ENCODE measurements around the gene ZNF653. TPM values are rescaled to one million over a fixed set of nuclear protein-coding genes. Genes with fewer than 3 reads are reported as not detected.
"Not testable (repeated sequence)": the region's sequence is repeated elsewhere in the genome, so short reads cannot be mapped to it uniquely, and the experiment has no call there.

Gene ZNF653
- total RNA-seq, 2 donors from 2014 or later, result 7.5 to 10.4 TPM

DNA sequence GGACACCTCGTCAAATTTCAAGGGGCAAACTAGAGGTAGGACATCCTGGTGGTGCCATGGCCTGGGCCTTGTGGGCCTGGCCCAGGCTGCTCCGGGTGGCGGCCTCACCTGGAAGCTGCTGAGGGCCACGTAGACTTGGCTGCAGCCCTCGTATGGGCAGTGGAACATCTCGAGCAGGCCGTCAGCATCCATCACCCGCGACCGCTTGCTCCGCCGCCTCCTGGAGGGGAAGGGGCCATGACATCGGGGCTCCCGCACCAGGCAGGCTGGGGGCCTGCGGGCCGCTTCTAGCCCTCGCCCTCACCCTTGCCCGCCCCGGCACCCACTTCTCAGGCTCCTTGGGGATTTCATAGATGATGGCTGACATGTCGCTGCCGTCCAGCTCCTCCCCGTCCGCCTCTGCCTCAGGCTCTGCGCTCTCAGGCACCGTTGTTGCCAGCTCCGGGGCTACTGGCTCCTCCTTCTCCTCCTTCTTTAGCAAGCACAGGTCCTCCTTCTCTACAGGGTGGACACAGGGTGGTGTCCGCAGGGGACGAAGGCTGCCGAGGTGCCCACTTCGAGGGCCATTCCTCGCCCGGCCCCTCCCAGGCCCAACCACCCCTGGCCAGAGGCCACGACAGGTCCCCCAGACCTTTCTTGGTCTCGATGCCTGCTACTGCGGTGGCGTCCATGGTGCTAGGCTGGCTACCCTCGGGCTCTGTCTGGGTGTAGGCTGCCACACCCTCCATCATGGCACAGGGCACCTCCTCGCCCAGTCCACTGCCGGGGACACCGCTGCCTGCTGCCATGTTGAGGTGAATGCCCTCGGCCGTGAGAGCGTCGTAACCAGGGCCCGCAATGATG lies 18.8 kb downstream of the ZNF653 start:
- intact Hi-C loops (cut with DNase I, micrococcal nuclease), result loop anchor here in 1 of 2 donors (10.0 kb wide), 1 partner anchor 192 kb away; the partner anchor contains the start of gene TSPAN16
- DNase-seq (no peak), ATAC-seq (no peak)

DNA sequence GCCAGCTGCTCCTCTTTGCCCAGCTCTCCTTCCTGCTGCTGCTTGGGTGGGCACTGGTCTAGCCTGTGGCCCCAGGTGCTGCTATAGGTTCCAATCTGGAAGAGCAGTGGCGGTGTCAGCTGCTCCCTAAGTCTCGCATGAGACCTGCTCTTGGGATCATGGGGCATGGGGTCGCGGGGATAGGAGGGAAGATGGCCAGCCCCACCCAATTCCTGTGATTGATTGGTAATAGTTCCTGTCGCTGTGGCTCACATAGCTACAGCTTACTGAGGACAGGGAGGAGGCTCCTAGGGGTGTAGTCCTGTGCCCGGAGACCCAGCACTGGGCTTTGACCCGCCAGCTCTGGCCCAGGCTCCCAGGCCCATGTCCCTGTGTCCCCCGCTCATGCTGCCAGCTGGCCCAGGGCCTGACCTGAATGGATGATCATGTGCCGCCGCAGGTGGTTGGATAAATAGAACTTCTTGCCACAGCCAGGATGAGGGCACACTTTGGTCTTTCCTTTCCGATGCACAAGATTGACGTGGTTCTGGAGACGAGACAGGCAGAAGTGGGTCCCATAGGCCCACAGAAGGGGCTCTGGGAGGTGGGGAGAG lies 20.3 kb downstream of the ZNF653 start:
- intact Hi-C loops (cut with DNase I, micrococcal nuclease), result loop anchor here in 1 of 2 donors (10.0 kb wide), 1 partner anchor 191 kb away; the partner anchor contains the start of gene TSPAN16
- no peak for ATAC-seq
- no peak for DNase-seq

DNA sequence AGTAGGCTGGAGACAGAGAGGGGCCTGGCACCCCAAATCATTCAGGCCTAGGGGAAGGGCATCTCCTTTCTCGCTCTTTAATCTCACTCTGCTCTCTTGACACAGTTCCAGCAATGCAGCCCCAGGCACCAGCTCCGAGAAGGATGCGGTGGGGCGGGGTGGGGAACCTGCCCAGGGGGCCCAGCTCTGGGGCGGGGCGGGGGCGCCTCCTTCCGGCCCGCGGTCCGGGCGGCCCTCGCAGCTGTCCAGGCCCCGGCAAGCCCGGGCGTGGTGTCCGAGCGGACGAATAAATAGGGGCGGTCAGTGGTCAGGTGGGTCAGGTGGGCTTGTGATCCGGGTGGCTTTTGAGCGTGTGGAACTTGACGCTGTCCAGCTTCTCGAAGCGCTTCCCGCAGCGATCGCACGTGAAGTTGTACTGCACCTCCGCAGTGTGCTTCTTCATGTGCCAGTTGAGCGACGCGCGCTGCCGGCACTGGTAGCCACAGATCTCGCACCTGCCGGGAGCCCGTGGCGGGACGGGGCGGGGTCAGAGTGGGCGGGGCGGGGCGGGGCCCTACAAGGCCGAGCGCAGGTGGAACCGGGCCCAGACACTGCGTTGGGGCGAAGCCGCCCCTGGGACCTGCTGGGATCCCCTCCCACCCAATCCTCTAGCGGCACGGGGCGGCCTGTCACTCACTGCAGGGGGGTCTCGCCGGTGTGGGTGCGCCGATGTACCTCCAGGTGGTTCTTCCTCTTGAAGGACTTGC lies 22.1 kb downstream of the ZNF653 start:
- intact Hi-C loops (cut with DNase I, micrococcal nuclease), result loop anchor here in 1 of 2 donors (10.0 kb wide), 1 partner anchor 189 kb away; the partner anchor contains the start of gene TSPAN16

DNA sequence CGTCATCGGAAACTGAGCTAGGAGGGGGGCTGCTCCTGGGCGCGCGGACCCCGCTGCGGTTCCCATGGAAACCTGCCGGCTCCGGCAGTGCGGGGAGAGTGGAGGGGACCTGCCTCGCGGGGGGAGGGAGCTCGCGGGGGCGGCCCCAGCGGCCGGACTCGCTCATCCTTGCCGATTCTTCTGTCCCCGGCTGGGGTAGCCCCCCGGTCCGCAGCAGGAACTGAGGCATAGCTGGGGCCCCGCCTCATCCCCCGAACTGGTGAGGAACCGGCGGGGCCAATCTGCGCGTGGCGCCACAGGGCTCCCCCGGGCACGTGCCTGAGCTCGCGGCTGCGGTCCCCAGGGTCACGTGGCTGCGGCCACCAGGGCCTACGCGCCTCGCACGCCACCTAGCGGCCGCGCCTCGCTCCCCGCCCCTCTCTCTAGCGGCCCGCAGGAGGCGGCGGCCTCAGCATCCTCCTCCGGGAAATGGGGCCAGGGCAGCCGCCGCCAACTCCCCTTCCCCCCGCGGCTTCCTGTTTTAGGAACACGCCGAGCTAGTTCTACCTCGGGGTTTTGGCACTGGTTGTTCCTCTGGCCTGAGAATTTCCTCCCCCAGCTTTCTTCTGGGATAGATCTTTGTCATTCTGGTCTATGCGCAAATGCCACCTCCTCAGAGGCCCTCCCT lies 23.1 kb downstream of the ZNF653 start:
- ATAC-seq (peak; percentile 85), DNase-seq (peak; percentile 71 to 87)
- intact Hi-C loops (cut with DNase I, micrococcal nuclease), result loop anchor here in 1 of 2 donors (10.0 kb wide), 1 partner anchor 188 kb away; the partner anchor contains the start of gene TSPAN16

More for the DNA sequence above, 22.1 kb downstream of the ZNF653 start:
- DNase-seq (no peak), ATAC-seq (no peak)

DNA sequence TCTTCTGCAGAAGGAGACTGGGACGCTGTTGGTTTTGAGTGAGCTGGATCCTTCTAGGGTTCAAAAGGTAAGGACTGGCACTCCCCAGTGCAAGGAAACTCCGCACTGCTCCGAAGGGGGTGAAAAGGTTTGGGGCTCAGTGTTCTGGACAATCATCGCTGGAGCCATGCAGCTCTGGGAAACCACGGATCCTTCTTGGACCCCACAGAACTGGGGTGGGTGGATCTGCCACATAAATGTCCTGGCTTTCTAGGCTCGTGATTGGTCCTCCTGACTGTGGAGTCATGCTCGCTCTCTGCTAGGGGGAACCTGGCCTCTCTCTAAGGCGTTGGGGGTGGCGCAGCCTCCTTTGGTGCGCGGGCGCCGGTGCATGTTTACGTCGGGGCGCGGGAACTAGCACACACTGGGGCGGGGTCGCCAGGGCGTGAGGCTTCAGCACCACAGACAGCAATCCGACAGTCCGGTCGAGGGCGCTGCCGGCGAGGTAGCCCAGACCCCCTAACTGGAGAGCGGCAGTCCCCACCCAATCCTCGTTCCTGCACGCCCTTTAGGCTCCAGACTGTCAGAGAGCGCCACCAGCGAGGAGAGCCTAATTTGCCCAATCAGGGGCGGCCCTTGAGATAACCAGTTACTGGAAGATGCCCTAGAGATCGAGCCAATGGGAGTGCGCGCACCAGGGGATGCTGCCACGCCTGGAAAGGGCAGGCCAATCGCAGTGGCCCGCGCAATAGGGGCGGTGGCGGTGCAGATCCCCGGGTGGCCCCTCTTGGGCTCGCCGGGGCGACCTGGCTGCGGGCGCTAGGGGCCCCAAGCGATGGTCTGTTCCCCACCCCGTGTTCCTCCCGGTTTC lies 23.9 kb downstream of the ZNF653 start:
- intact Hi-C loops (cut with DNase I, micrococcal nuclease), result loop anchor here in 1 of 2 donors (10.0 kb wide), 1 partner anchor 187 kb away; the partner anchor contains the start of gene TSPAN16
- DNase-seq, result peak in 1 of 2 donors; percentile 39

DNA sequence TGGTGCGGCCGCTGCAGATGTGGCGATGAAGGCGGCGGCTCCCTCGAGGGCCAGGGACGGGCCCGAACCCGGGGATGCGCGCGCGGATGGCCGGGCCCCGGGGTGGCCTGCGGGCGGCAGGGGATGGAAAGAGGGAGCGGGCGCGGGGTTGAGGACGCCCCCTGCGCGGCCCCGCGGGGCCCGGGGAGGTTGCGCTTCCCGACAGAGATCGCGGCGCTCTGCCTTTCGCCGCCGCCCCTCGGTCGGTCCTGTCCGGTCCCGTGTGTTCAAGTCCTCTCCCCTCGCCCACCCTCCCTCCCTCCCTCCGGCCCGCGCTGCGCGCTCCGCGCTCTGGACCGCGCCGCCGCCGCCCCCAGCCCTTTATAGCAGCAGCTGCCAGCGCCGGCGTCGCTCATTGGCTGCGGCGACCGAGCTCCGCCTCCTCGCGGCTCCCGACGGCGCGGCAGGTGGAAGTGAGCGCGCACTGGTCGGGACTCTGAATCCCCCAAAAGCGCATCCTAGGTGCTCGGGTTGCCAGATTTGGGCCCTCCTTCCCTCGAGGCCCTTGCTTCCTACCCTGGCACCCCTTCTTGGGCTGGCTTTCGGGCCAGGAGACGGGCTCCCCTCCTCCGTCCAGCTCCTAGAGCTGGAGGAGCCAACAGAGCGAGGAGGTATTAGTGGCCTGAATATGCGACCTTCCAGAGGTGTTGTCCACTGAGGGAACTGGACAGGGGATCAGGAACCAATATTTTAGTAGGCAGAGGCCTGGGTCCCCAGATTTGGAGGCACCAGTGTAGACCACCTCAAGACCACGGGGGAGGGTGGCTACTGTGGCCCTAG lies 24.7 kb downstream of the ZNF653 start, which contains the start of gene ELAVL3:
ELAVL3 (minus strand) TSS at position 332 of the 819 bp plus-strand sequence. CDS start 438 bp downstream, outside the sequence.
- intact Hi-C loops (cut with DNase I, micrococcal nuclease), result loop anchor here in 1 of 2 donors (10.0 kb wide), 1 partner anchor 186 kb away; the partner anchor contains the start of gene TSPAN16
- no peak for DNase-seq

More for the DNA sequence above, 23.9 kb downstream of the ZNF653 start:
- peak; percentile 50 for ATAC-seq

DNA sequence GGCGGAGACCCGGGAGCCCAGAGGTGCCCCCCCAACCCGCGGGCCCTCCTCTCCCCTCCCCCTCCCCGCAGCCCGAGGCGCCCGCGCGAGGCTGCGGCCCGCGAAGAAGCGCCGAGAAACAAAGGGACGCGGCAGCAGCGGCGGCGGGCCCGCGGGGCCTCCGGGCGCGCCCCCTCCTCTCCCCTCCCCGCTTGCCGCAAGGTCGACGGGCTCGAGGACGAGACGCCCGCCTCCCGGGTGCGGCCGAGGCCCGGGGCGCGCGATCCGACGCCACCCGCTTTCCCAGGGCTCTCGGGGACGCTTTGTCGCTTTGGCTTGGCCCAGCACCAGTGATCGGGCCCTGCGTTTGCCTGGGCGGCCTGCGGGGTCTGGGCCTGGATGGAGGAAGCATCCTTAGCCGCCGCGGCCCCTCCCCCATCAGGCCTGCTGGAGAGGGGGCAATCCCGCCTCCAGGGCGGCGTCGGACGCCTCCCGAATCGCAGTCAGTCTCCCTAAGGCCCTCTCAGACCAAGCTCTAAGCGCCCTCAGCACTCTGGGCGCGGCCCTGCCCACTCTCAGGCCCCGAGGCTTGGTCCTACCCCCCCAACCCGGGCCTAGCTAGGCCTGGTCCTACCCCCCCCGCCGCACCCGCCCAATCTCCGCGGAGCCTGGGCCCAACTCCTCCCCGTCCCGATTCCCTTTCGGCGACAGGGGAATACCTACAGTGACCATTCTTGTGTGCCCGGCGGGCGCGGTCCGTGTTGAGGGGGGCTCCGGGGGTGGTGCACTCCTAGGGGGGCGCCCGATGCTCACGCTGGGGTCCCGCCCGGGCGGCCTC lies 25.5 kb downstream of the ZNF653 start:
- ATAC-seq, result no peak
- intact Hi-C loops (cut with DNase I, micrococcal nuclease), result loop anchor here in 1 of 2 donors (10.0 kb wide), 1 partner anchor 185 kb away; the partner anchor contains the start of gene TSPAN16

More for the DNA sequence above, 24.7 kb downstream of the ZNF653 start, which contains the start of gene ELAVL3:
- ATAC-seq, result no peak

DNA sequence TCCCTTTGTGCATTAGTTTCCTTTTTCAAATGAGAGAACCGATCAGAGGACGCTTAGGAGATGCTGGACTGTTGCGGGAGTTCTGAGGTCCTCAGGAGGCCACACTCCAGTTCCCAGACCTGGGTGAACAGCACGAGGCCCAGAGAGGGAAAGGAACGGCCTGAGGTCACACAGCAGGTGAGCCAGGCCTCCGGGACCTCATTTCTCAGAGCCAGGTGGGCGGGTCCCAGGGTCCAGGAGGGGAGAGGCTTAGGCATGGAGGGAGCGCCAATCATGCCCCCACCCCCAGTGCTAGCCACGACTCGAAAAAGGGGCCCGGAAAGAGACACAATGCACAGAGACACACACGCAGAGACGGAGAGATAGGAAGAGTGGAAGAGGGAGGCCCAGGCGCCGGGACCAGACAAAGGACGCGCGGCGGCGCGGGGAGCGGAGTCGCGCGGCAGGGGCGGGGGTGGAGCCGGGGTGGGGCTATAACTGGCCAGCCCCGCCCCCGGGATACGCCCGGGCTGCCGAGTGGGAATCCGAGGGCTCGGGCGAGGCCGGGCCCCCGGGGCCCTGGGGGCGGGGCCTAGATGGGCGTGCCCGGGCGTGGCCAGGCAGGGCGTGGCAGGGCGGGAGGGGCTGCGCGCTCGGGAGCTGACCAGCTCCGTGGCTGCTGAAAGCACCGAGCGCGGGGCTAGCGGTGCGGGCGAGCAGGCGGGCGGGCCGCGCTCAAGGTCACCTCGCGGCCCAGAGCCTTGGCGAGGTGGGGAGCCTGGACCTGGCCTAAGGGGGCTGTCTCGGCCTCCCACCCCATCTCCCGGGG lies 26.3 kb downstream of the ZNF653 start:
- peak; percentile 59 for ATAC-seq
- intact Hi-C loops (cut with DNase I, micrococcal nuclease), result no loop called here
- DNase-seq, result peak in 1 of 2 donors; percentile 36

More for the DNA sequence above, 25.5 kb downstream of the ZNF653 start:
- no peak for DNase-seq

DNA sequence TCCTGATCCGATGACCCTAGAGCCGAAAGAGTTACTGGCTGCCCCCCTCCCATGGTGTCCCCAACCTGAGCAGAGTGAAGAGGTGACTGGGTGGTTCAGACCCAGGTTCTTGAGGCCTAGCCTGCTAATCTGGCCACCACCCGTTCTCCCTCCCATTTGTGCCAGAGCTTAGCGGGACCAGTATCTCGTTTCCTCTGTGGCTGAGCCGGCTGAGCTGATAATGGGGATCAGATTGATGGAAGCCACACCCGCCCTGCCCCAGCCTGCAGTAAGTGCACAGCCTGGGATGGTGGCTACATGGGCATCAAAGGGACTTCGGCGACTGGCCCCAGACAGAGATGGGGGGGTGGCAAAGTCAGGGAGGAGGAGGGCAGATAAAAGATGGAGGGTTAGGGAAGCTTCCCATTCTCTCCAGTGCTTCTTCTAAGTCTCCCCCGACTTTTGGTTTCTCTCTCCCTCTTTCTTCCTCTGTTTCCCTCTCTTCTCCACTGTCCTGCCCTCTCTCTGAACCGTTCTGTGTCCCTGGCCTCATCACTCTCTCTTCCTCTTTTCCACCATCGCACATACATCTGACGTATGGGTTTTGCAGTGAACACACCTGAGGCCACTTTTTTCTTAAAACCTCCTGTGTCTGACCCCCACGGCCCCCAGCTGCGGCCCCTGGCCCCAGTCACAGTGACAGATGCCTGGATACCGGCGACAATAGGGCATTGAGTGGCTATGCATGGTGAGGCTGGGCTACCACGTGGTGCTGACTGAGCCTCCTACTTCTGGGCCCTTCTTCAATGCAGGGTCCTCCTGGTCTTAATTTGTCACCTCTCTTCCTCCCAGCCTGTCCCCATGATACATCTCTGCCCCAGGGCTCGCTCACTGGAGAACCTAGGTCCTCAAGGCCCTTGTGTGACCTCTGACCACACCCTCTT lies 27.2 kb downstream of the ZNF653 start:
- no peak for ATAC-seq
- intact Hi-C loops (cut with DNase I, micrococcal nuclease), result no loop called here
- DNase-seq, result no peak

DNA sequence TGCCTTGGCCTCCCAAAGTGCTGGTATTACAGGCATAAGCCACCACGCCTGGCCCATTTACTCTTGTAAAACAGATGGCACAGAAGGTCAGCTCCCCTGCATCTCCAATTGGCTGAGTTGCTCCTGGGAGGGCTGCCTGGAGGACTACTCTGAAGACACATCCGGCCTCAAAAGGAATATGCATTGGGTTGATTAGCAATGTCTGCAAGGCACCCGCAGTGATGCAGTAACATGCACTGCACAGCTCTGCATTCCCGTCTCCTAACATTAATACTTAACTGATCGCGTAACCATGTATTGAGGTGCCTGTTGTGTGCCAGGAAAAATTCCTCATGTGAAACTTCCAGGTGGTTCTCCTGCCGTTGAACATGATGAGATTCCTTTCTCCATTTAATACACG lies 29.8 kb downstream of the ZNF653 start:
- DNase-seq (no peak), ATAC-seq (no peak)
- intact Hi-C loops (cut with DNase I, micrococcal nuclease), result no loop called here

DNA sequence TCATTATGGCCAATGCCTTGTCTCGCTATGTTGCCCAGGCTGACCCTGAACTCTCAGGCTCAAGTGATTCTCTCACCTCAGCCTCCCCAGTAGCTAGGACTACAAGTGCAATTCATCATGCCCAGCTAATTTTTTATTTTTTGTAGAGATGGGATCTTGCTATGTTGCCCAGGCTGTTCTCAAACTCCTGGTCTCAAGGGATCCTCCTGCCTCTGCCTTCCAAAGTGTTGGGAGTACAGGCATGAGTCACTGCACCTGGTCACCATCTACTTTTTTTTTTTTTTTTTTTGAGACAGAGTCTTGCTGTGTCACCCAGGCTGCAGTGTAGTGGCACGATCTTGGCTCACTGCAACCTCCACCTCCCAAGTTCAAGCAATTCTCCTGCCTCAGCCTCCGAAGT lies 30.3 kb downstream of the ZNF653 start:
- intact Hi-C loops (cut with DNase I, micrococcal nuclease); ATAC-seq: not testable (repeated sequence)

DNA sequence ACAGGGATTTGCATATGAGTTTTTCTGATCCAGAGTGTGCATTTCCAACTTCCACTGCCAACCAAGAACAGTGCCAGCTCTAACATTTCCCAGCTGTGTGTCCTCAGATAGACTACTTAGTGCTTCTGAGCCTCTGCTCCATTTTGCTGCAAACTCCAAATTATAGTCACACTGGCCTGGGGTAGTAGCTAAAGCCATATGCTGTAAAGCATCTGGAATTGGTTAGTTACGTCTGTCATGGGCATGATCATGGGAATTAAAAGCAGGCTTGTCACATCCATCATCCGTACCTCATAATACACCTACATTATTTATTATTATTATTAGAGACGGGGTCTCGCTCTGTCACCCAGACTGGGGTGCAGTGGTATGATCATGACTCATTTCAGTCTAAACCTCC lies 31.9 kb downstream of the ZNF653 start:
- no peak for ATAC-seq
- intact Hi-C loops (cut with DNase I, micrococcal nuclease), result no loop called here
- no peak for DNase-seq

More for the DNA sequence above, 30.3 kb downstream of the ZNF653 start:
- DNase-seq, result not testable (repeated sequence)

DNA sequence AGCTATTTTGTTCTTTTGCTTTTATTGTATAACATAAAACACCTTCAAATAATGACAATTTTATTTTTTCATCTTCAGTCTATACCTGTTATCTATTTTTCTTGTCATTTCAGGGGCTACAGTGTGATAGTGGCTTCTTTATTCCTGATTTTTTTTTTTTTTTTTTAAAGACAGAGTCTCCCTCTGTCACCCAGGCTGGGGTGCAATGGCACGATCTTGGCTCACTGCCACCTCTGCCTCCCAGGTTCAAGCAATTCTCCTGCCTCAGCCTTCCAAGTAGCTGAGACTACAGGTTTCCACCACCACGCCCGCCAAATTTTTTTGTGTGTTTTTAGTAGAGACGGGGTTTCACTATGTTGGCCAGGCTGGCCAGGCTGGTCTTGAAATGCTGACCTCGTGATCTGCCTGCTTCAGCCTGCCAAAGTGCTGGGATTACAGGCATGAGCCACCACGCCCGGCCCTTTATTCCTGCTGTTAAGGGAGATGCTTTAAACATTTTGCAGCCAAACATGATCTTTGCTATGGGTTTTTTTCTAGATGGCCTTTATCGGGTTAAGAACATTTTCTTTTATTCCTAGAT lies 37.3 kb downstream of the ZNF653 start:
- DNase-seq; ATAC-seq; intact Hi-C loops (cut with DNase I, micrococcal nuclease): not testable (repeated sequence)
